BLaER1 treated with 17β-estradiol and CSF1 and Interleukin-3, amounts not matched to agents 10 nM and 100 nM (cell line): ENCODE data around the gene UNC93B1.

Experiments used
- H3K27ac ChIP-seq, 11 experiments: shearing (Covaris generic); formaldehyde crosslinking; 2 replicates each; pipeline ENCODE4 v1.8.1; 2022
- H3K27me3 ChIP-seq, 11 experiments: shearing (Covaris generic); formaldehyde crosslinking; 2 replicates each; pipeline ENCODE4 v1.8.1; 2022
- H3K36me3 ChIP-seq, 11 experiments: shearing (Covaris generic); formaldehyde crosslinking; 2 replicates each; pipeline ENCODE4 v1.8.1; 2022
- H3K4me1 ChIP-seq, 10 experiments: shearing (Covaris generic); formaldehyde crosslinking; 2 replicates each; pipeline ENCODE4 v1.8.1; 2022
- H3K4me2 ChIP-seq, 11 experiments: shearing (Covaris generic); formaldehyde crosslinking; 2 replicates each; pipeline ENCODE4 v1.8.1; 2022
- H3K4me3 ChIP-seq, 10 experiments: shearing (Covaris generic); formaldehyde crosslinking; 2 replicates each; pipeline ENCODE4 v1.8.1; 2022
- H3K9ac ChIP-seq, 11 experiments: shearing (Covaris generic); formaldehyde crosslinking; 2 replicates each; pipeline ENCODE4 v1.8.1; 2022
- H3K9me3 ChIP-seq, 11 experiments: shearing (Covaris generic); formaldehyde crosslinking; replicated peaks in 1 of 11; 2 replicates each; pipeline ENCODE4 v1.8.1; 2022
- H4K20me1 ChIP-seq, 11 experiments: shearing (Covaris generic); formaldehyde crosslinking; 2 replicates each; pipeline ENCODE4 v1.8.1; 2022
- Cebpa-rat ChIP-seq, 11 experiments: shearing (Covaris generic); IDR thresholded peaks; 2 replicates each; pipeline ENCODE4 v1.8.1; 2022

The UNC93B1 gene

GRCh38 chr11:68010090-68011041 is 6.5 kb upstream of the UNC93B1 start, which contains the start of gene ALDH3B1:
Gene ALDH3B1 (plus strand): TSS chr11:68010327. CDS start chr11:68015298, 4,971 bp downstream.
- peaks cover 0 to 19% (median 6%) of the 10 kb centered on the region in 11 experiments; a peak in 9 of 22 replicates for H4K20me1 ChIP-seq
- H3K9me3 ChIP-seq: no peaks in the 10 kb centered on the region
- peak within 1 kb of the TSS; percentile 91 to 100 (median 96) for H3K27ac ChIP-seq
- peak within 1 kb of the TSS; percentile 87 to 98 (median 92) for H3K9ac ChIP-seq
- no peaks in the 10 kb centered on the region for H3K27me3 ChIP-seq
- peak within 1 kb of the TSS; percentile 93 to 100 (median 98) for H3K4me2 ChIP-seq
- H3K4me3 ChIP-seq: peak within 1 kb of the TSS; percentile 52 to 75 (median 67)
- H3K36me3 ChIP-seq: peaks cover 0 to 17% (median 0%) of the 10 kb centered on the region in 11 experiments; a peak in 8 of 22 replicates
- peaks cover 94 to 100% (median 96%) of the 10 kb centered on the region in 10 experiments for H3K4me1 ChIP-seq
- peak in 9 of 11 experiments; percentile 34 to 93 (median 80); a peak in 15 of 22 replicates for TF ChIP-seq Cebpa-rat (IDR thresholded peaks at IDR 0.05)

- H3K9ac ChIP-seq: peak overlapping the region; percentile 87 to 98 (median 92)
These were observed 5.6 kb upstream of the UNC93B1 start for GRCh38 chr11:68009391-68010089.

GRCh38 chr11:68008381-68009337 is 4.8 kb upstream of the UNC93B1 start:
- peak in 2 of 11 experiments; percentile 31 to 44; a peak in 2 of 22 replicates for TF ChIP-seq Cebpa-rat (IDR thresholded peaks at IDR 0.05)
- Histone ChIP-seq H3K36me3 (peaks cover 0 to 8% (median 0%) of the 10 kb centered on the region in 11 experiments; a peak in 4 of 22 replicates), H3K9me3 (no peaks in the 10 kb centered on the region), H3K4me1 (peaks cover 90 to 96% (median 93%) of the 10 kb centered on the region in 10 experiments), H3K27ac (peak overlapping the region; percentile 91 to 100 (median 96)), H3K4me2 (peak overlapping the region; percentile 93 to 100 (median 98)), H3K4me3 (peak overlapping the region; percentile 52 to 75 (median 67); a peak in 17 of 20 replicates), H3K27me3 (no peaks in the 10 kb centered on the region), H4K20me1 (peaks cover 0 to 3% (median 0%) of the 10 kb centered on the region in 11 experiments; a peak in 1 of 22 replicates), H3K9ac (peak overlapping the region; percentile 87 to 98 (median 92))

More at GRCh38 chr11:68009391-68010089, 5.6 kb upstream of the UNC93B1 start:
- H3K27ac ChIP-seq: peak overlapping the region; percentile 91 to 100 (median 96)
- no peak for TF ChIP-seq Cebpa-rat (IDR thresholded peaks at IDR 0.05)
- peaks cover 0 to 12% (median 0%) of the 10 kb centered on the region in 11 experiments; a peak in 4 of 22 replicates for H3K36me3 ChIP-seq
- H3K4me2 ChIP-seq: peak overlapping the region; percentile 93 to 100 (median 98)
- H3K4me1 ChIP-seq: peaks cover 94 to 100% (median 96%) of the 10 kb centered on the region in 10 experiments
- H3K9me3 ChIP-seq: no peaks in the 10 kb centered on the region
- H4K20me1 ChIP-seq: peaks cover 0 to 11% (median 0%) of the 10 kb centered on the region in 11 experiments; a peak in 3 of 22 replicates
- H3K4me3 ChIP-seq: peak overlapping the region; percentile 52 to 75 (median 67); a peak in 19 of 20 replicates
- no peaks in the 10 kb centered on the region for H3K27me3 ChIP-seq

- H3K4me3 ChIP-seq: peak overlapping the region in 4 of 10 experiments; percentile 66 to 71 (median 67); a peak in 5 of 20 replicates
- no peaks in the 10 kb centered on the region for H3K9me3 ChIP-seq
- H3K4me1 ChIP-seq: peaks cover 81 to 90% (median 84%) of the 10 kb centered on the region in 10 experiments
- H3K27ac ChIP-seq: peak overlapping the region; percentile 91 to 100 (median 96)
- H3K36me3 ChIP-seq: peaks cover 0 to 2% (median 0%) of the 10 kb centered on the region in 11 experiments; a peak in 2 of 22 replicates
- no peaks in the 10 kb centered on the region for H3K27me3 ChIP-seq
- H3K9ac ChIP-seq: peak overlapping the region; percentile 87 to 98 (median 92)
- TF ChIP-seq Cebpa-rat (IDR thresholded peaks at IDR 0.05): no peak
- peak overlapping the region; percentile 93 to 100 (median 98) for H3K4me2 ChIP-seq
- H4K20me1 ChIP-seq: peaks cover 0 to 6% (median 0%) of the 10 kb centered on the region in 11 experiments; a peak in 3 of 22 replicates
These were observed 3.8 kb upstream of the UNC93B1 start for GRCh38 chr11:68007498-68008380.

- no peak for TF ChIP-seq Cebpa-rat (IDR thresholded peaks at IDR 0.05)
- peak overlapping the region in 10 of 11 experiments; percentile 7 to 98 (median 54); a peak in 16 of 22 replicates for H3K9ac ChIP-seq
- peak overlapping the region in 9 of 11 experiments; percentile 25 to 100 (median 96); a peak in 17 of 22 replicates for H3K27ac ChIP-seq
- H3K27me3 ChIP-seq: no peaks in the 10 kb centered on the region
- peak overlapping the region; percentile 42 to 100 (median 96) for H3K4me2 ChIP-seq
- H3K36me3 ChIP-seq: peaks cover 0 to 13% (median 0%) of the 10 kb centered on the region in 11 experiments; a peak in 4 of 22 replicates
- peaks cover 79 to 90% (median 84%) of the 10 kb centered on the region in 10 experiments for H3K4me1 ChIP-seq
- no peak overlapping the region; a peak in 1 of 20 replicates for H3K4me3 ChIP-seq
- H3K9me3 ChIP-seq: no peaks in the 10 kb centered on the region
- H4K20me1 ChIP-seq: peaks cover 0 to 16% (median 0%) of the 10 kb centered on the region in 11 experiments; a peak in 5 of 22 replicates
These were observed 2.8 kb upstream of the UNC93B1 start for GRCh38 chr11:68006606-68007166.

GRCh38 chr11:68004551-68005335 is 846 bp upstream of the UNC93B1 start:
- Histone ChIP-seq H3K4me3 (peak overlapping the region; percentile 69 to 88 (median 80); a peak in 19 of 20 replicates), H3K9ac (peak overlapping the region; percentile 23 to 92 (median 88); a peak in 19 of 22 replicates)

More at GRCh38 chr11:68004551-68005335, 846 bp upstream of the UNC93B1 start:
- peak overlapping the region; percentile 78 to 100 (median 96) for H3K4me2 ChIP-seq
- TF ChIP-seq Cebpa-rat (IDR thresholded peaks at IDR 0.05): no peak
- H3K27ac ChIP-seq: peak overlapping the region in 10 of 11 experiments; percentile 79 to 100 (median 95); a peak in 19 of 22 replicates
- H3K9me3 ChIP-seq: no peaks in the 10 kb centered on the region
- H3K27me3 ChIP-seq: no peaks in the 10 kb centered on the region
- H4K20me1 ChIP-seq: peaks cover 0 to 36% (median 1%) of the 10 kb centered on the region in 11 experiments; a peak in 9 of 22 replicates
- peaks cover 10 to 32% (median 19%) of the 10 kb centered on the region in 11 experiments; a peak in 21 of 22 replicates for H3K36me3 ChIP-seq
- H3K4me1 ChIP-seq: peaks cover 84 to 90% (median 86%) of the 10 kb centered on the region in 10 experiments
